Measurements from ENCODE around the gene NOC2L.

- TF ChIP-seq CTCF (IDR thresholded peaks at IDR 0.05) (no peak), EP300 (IDR thresholded peaks at IDR 0.05) (no peak), POLR2A (IDR thresholded peaks at IDR 0.05) (no peak), POLR2AphosphoS5 (IDR thresholded peaks at IDR 0.05) (no peak)
These were observed 38.5 kb downstream of the NOC2L start for GRCh38 chr1:920521-920920.
